Hippocampal formation (tissue), 2 donors: ENCODE data around the gene WNK1.
"Not testable (repeated sequence)": the region's sequence is repeated elsewhere in the genome, so short reads cannot be mapped to it uniquely, and the experiment has no call there.

Source experiments
- DNase-seq, 2 donors: peaks; one replicate each; lab custom pipeline; 2025; lab: John Stamatoyannopoulos, UW

WNK1 gene

GRCh38 chr12:817941-818600 is 65.7 kb downstream of the WNK1 start:
- DNase-seq: no peak

GRCh38 chr12:818733-819132 is 66.4 kb downstream of the WNK1 start:
- DNase-seq: no peak

- DNase-seq: no peak
Observed at GRCh38 chr12:820336-820735, 68.0 kb downstream of the WNK1 start.

- no peak for DNase-seq
Observed at GRCh38 chr12:823028-823698, 70.8 kb downstream of the WNK1 start.

GRCh38 chr12:826331-826730 is 74.0 kb downstream of the WNK1 start:
- no peak for DNase-seq

GRCh38 chr12:828726-829395 is 76.5 kb downstream of the WNK1 start:
- DNase-seq: no peak

GRCh38 chr12:830111-830867 is 77.9 kb downstream of the WNK1 start:
- no peak for DNase-seq

- no peak for DNase-seq
Observed at GRCh38 chr12:835754-836518, 83.6 kb downstream of the WNK1 start.

GRCh38 chr12:836952-837351 is 84.6 kb downstream of the WNK1 start:
- DNase-seq: no peak

GRCh38 chr12:837548-837947 is 85.2 kb downstream of the WNK1 start:
- DNase-seq: no peak

- no peak for DNase-seq
Observed at GRCh38 chr12:843609-844008, 91.2 kb downstream of the WNK1 start.

- no peak for DNase-seq
Observed at GRCh38 chr12:846421-846820, 94.0 kb downstream of the WNK1 start.

GRCh38 chr12:848173-848865 is 95.9 kb downstream of the WNK1 start:
- no peak for DNase-seq

- no peak for DNase-seq
Observed at GRCh38 chr12:848882-849527, 96.6 kb downstream of the WNK1 start.

GRCh38 chr12:849733-850437 is 97.5 kb downstream of the WNK1 start:
- not testable (repeated sequence) for DNase-seq

- no peak for DNase-seq
Observed at GRCh38 chr12:851343-851742, 99.0 kb downstream of the WNK1 start.

GRCh38 chr12:851913-852312 is 99.5 kb downstream of the WNK1 start:
- no peak for DNase-seq

GRCh38 chr12:852864-853263 is 100.5 kb downstream of the WNK1 start:
- no peak for DNase-seq

GRCh38 chr12:857611-858010 is 105.2 kb downstream of the WNK1 start:
- DNase-seq: no peak

GRCh38 chr12:862303-862911 is 110.0 kb downstream of the WNK1 start:
- DNase-seq: no peak
